Smooth muscle cell of the coronary artery (primary cell): Measurements from ENCODE around the gene IZUMO1R. TPM values are rescaled to one million over a fixed set of nuclear protein-coding genes. Genes with fewer than 3 reads are reported as not detected.

Source experiments
- total RNA-seq: library from RNA; depleted of rRNA; stranded (reverse); fragments of >200 nt; gene quantifications from 2 replicates; pipeline ENCODE4 v1.2.3, GENCODE V29; 2014; ENCODE audit warnings: low replicate concordance

The IZUMO1R gene
- total RNA-seq, result not detected in 2 replicates

GRCh38 chr11:94303966-94304958 lies at the start of gene IZUMO1R:
IZUMO1R (plus strand) TSS chr11:94304580; CDS start chr11:94305637, 1,057 bp downstream.

Other genes with a start within 250 kb of the IZUMO1R start
- gene PANX1, start 175.7 kb upstream of the IZUMO1R start, total RNA-seq, result 38.5 and 48.9 TPM in 2 replicates
- gene GPR83, start 96.8 kb downstream of the IZUMO1R start, total RNA-seq, result under 0.01 TPM in 1 of 2 replicates, not detected in the other
- gene MRE11, start 189.3 kb downstream of the IZUMO1R start, total RNA-seq, result 5.7 and 7.3 TPM in 2 replicates
- 6.8 and 8.7 TPM in 2 replicates for gene ANKRD49, start 189.4 kb downstream of the IZUMO1R start, total RNA-seq
- not detected in 2 replicates for gene C11orf97, start 207.9 kb downstream of the IZUMO1R start, total RNA-seq
- gene FUT4, start 239.3 kb downstream of the IZUMO1R start, total RNA-seq, result 2.2 and 16.8 TPM in 2 replicates